ENCODE measurements around the gene CACUL1. TPM values are rescaled to one million over a fixed set of nuclear protein-coding genes. Genes with fewer than 3 reads are reported as not detected.

CACUL1 gene
- total RNA-seq, 1 donor from 2014 or later: 17.7 TPM

DNA sequence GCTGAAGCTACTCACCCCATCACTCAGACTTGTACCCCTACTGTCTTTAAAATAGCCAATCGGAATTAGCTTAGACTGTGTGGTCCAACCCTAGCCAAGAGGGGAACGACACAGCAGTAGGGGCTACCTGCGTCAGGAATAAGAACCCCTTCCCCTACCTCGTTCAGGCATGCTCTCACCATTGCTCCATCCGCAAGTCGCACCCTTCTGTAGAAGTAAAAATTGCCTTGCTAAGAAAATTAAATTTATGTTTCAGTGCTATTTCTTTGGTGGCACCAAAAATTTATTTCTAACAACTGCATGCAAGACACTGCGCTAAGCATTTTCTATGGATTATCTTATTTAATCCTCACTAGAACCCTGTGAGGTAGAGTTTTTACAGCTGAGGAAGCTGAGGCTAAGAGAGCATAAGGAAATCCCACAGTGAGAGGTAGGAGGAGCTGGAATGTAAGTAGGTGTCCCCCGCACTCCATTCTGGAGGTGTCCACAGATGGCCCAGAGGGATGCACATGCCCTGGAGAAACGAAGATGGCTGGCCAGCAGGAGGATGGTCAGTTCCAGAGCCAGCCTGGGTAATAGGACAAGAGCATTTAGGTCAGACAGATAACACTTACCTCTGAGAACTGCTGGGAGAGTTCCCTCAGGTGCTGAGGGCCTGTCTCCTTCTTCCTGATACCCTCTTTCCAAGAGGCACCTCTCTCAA, 15.3 kb upstream of the CACUL1 start:
- Histone ChIP-seq H3K4me1 (ENCODE audit: control insufficient read depth in 3 of 3, insufficient read depth in 3 of 3, low read length in 3 of 3) (no peaks in the 10 kb centered on the region), H3K27me3 (ENCODE audit: control insufficient read depth in 3 of 3, insufficient read depth in 3 of 3, low read length in 3 of 3) (no peaks in the 10 kb centered on the region), H3K9ac (ENCODE audit: low read depth in 1 of 3, low read length in 3 of 3) (no peak overlapping the region), H3K4me3 (ENCODE audit: low read length in 3 of 3) (no peak overlapping the region), H3K9me3 (ENCODE audit: control insufficient read depth in 3 of 3, low read length in 3 of 3) (no peaks in the 10 kb centered on the region), H3K36me3 (ENCODE audit: control insufficient read depth in 3 of 3, insufficient read depth in 3 of 3, low read length in 3 of 3) (no peaks in the 10 kb centered on the region), H3K27ac (ENCODE audit: low read depth, low read length) (no peak overlapping the region)

DNA sequence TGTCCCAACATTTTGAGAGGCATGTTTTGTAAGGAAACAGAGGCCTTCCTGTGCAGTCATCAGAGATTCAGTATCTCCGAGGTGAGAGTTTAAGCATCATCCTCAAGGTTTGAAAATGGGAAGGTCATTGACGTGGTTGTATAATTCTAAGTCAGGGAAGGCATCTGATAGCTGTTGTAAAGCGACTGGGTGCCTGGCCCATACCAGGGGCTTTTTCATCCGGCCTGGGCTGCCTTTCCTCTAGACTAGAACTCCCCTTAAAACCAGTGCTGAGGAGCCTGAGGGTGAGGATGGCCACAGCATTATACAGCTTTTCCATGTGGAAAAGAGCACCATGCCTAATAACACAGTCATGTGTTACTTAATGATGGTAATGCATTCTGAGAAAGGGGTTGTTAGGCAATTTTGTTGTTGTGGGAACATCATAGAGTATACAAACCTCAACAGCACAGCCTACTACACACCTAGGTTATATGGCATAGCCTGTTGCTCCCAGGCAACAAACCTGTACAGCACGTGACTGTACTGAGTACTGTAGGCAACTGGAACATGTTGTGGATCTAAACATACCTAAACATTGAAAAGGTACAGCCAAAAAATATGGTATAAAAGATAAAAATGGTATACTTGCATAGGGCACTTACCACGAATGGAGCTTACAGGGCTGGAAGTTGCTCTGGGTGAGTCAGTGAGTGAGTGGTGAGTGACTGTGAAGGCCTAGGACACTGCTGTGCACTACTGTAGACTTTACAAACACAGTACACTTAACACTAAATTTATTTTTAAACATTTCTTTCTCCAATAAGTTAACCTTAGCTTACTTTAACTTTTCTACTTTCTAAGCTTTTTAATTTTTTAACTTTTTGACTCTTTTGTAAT, 13.5 kb upstream of the CACUL1 start:
- Histone ChIP-seq H3K4me1 (ENCODE audit: control insufficient read depth in 3 of 3, insufficient read depth in 3 of 3, low read length in 3 of 3) (peaks cover 0 to 4% (median 4%) of the 10 kb centered on the region in 3 donors), H3K27ac (ENCODE audit: low read depth, low read length) (no peak overlapping the region), H3K27me3 (ENCODE audit: control insufficient read depth in 3 of 3, insufficient read depth in 3 of 3, low read length in 3 of 3) (no peaks in the 10 kb centered on the region), H3K9ac (ENCODE audit: low read depth in 1 of 3, low read length in 3 of 3) (no peak overlapping the region), H3K4me3 (ENCODE audit: low read length in 3 of 3) (no peak overlapping the region), H3K36me3 (ENCODE audit: control insufficient read depth in 3 of 3, insufficient read depth in 3 of 3, low read length in 3 of 3) (no peaks in the 10 kb centered on the region), H3K9me3 (ENCODE audit: control insufficient read depth in 3 of 3, low read length in 3 of 3) (no peaks in the 10 kb centered on the region)

- Histone ChIP-seq H3K9me3 (ENCODE audit: control insufficient read depth in 3 of 3, low read length in 3 of 3) (no peaks in the 10 kb centered on the region), H3K9ac (ENCODE audit: low read depth in 1 of 3, low read length in 3 of 3) (no peak overlapping the region), H3K27ac (ENCODE audit: low read depth, low read length) (no peak overlapping the region), H3K4me3 (ENCODE audit: low read length in 3 of 3) (no peak overlapping the region), H3K27me3 (ENCODE audit: control insufficient read depth in 3 of 3, insufficient read depth in 3 of 3, low read length in 3 of 3) (no peaks in the 10 kb centered on the region), H3K36me3 (ENCODE audit: control insufficient read depth in 3 of 3, insufficient read depth in 3 of 3, low read length in 3 of 3) (no peaks in the 10 kb centered on the region), H3K4me1 (ENCODE audit: control insufficient read depth in 3 of 3, insufficient read depth in 3 of 3, low read length in 3 of 3) (peaks cover 0 to 5% (median 4%) of the 10 kb centered on the region in 3 donors)
These were observed 12.7 kb upstream of the CACUL1 start for GRCh38 chr10:118767297-118768040.

- Histone ChIP-seq H3K9me3 (ENCODE audit: control insufficient read depth in 3 of 3, low read length in 3 of 3) (no peaks in the 10 kb centered on the region), H3K9ac (ENCODE audit: low read depth in 1 of 3, low read length in 3 of 3) (no peak overlapping the region), H3K27me3 (ENCODE audit: control insufficient read depth in 3 of 3, insufficient read depth in 3 of 3, low read length in 3 of 3) (no peaks in the 10 kb centered on the region), H3K27ac (ENCODE audit: low read depth, low read length) (no peak overlapping the region), H3K4me3 (ENCODE audit: low read length in 3 of 3) (no peak overlapping the region), H3K4me1 (ENCODE audit: control insufficient read depth in 3 of 3, insufficient read depth in 3 of 3, low read length in 3 of 3) (peaks cover 0 to 5% (median 4%) of the 10 kb centered on the region in 3 donors), H3K36me3 (ENCODE audit: control insufficient read depth in 3 of 3, insufficient read depth in 3 of 3, low read length in 3 of 3) (no peaks in the 10 kb centered on the region)
These were observed 9.4 kb upstream of the CACUL1 start for GRCh38 chr10:118764195-118764594.

DNA sequence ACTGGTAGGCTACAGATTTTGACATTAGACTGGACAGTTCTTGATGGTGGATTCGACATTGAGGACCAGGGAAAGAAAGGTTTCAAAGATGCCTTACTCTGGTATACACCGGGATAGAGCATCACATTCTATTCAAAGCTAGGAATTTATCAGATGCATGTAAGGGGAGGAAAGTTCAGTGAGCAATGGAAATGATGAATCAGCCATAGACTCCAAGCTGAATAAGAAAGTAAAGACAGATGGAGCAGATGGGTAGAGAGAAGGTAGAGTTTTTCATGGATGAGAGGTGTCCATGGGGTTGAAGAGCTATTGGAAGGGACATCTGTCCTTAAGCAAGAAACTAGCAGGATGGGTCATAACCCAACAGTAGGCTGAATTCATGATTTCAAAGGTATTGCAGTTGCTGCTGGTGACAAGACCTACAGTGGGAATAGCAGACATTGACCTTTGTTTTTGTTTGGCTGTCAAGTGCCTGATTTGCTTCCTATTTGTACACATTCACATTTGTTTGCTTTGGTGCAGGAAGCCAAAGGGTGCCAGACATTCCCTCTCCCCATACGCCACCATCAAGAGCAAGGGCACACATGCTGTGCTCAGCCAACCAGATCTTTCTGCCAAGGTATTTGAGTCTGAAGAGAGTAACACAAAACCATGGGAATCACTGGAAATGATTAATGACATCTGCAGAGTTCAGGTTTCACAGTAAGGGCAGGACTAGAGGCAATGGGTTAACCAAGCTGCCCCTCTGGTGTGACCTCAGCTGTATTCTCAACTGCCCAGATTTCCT, 8.6 kb upstream of the CACUL1 start:
- Histone ChIP-seq H3K27me3 (ENCODE audit: control insufficient read depth in 3 of 3, insufficient read depth in 3 of 3, low read length in 3 of 3) (no peaks in the 10 kb centered on the region), H3K27ac (ENCODE audit: low read depth, low read length) (no peak overlapping the region), H3K9ac (ENCODE audit: low read depth in 1 of 3, low read length in 3 of 3) (no peak overlapping the region), H3K36me3 (ENCODE audit: control insufficient read depth in 3 of 3, insufficient read depth in 3 of 3, low read length in 3 of 3) (no peaks in the 10 kb centered on the region), H3K9me3 (ENCODE audit: control insufficient read depth in 3 of 3, low read length in 3 of 3) (no peaks in the 10 kb centered on the region), H3K4me3 (ENCODE audit: low read length in 3 of 3) (no peak overlapping the region), H3K4me1 (ENCODE audit: control insufficient read depth in 3 of 3, insufficient read depth in 3 of 3, low read length in 3 of 3) (peaks cover 0 to 5% (median 4%) of the 10 kb centered on the region in 3 donors)

DNA sequence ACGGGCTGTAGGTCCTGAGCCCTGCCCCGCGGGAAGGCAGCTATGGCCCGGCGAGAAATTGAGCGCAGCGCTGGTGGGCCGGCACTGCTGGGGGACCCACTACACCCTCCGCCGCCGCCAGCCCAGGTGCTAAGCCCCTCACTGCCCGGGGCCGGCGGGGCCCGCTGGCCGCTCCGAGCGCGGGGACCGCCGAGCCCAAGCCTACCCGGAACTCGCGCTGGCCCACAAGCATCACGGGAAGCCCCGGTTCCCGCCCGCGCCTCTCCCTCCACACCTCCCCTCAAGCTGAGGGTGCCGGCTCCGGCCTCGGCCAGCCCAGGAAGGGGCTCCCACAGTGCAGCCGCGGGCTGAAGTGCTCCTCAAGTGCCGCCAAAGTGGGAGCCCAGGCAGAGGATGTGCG, 5.5 kb upstream of the CACUL1 start:
- no peaks in the 10 kb centered on the region for H3K36me3 ChIP-seq (ENCODE audit: control insufficient read depth in 3 of 3, insufficient read depth in 3 of 3, low read length in 3 of 3)
- no peak overlapping the region for H3K9ac ChIP-seq (ENCODE audit: low read depth in 1 of 3, low read length in 3 of 3)
- H3K4me1 ChIP-seq (ENCODE audit: control insufficient read depth in 3 of 3, insufficient read depth in 3 of 3, low read length in 3 of 3): peaks cover 2 to 9% (median 7%) of the 10 kb centered on the region in 3 donors
- no peak overlapping the region for H3K4me3 ChIP-seq (ENCODE audit: low read length in 3 of 3)
- no peaks in the 10 kb centered on the region for H3K27me3 ChIP-seq (ENCODE audit: control insufficient read depth in 3 of 3, insufficient read depth in 3 of 3, low read length in 3 of 3)
- no peaks in the 10 kb centered on the region for H3K9me3 ChIP-seq (ENCODE audit: control insufficient read depth in 3 of 3, low read length in 3 of 3)
- H3K27ac ChIP-seq (ENCODE audit: low read depth, low read length): no peak overlapping the region

DNA sequence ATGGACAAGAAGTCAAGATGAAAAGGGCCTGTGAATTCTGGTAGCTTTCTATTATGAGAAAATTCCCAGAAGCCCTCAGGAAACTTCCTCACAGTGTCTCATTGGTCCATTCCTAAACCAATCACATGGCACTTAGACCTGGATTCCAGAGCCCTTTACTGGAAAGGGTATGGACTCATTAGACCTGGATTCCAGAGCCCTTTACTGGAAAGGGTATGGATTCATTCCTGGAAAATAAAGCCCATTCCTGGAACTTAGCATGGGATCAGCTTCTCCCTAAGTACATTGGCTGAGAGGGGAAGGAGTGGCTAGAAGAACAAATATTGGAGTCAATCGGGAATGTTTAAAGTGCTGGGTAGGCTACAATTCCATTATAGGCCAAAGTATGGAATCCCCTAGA, 3.7 kb upstream of the CACUL1 start:
- Histone ChIP-seq H3K9me3 (ENCODE audit: control insufficient read depth in 3 of 3, low read length in 3 of 3) (no peaks in the 10 kb centered on the region), H3K4me1 (ENCODE audit: control insufficient read depth in 3 of 3, insufficient read depth in 3 of 3, low read length in 3 of 3) (peaks cover 3 to 12% (median 10%) of the 10 kb centered on the region in 3 donors), H3K4me3 (ENCODE audit: low read length in 3 of 3) (no peak overlapping the region)

DNA sequence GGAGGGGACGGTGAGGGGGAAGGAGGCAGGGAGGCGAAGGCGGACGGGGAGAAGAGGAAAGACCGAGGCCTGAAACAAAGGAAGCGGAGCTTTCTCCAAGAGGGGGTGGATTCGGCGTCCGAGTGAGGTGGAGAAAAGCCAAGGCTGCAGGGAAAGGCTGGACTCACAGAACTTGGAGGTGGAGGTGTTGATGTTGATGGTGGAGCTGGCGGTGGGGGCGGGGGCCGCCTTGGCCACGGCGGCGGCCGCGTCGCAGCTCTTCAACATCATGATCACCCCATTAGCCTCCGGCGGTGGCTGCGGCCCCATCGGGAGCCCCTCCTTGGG, 578 bp downstream of the CACUL1 start:
- H3K36me3 ChIP-seq (ENCODE audit: control insufficient read depth in 3 of 3, insufficient read depth in 3 of 3, low read length in 3 of 3): no peaks in the 10 kb centered on the region
- H3K4me1 ChIP-seq (ENCODE audit: control insufficient read depth in 3 of 3, insufficient read depth in 3 of 3, low read length in 3 of 3): peaks cover 13 to 28% (median 27%) of the 10 kb centered on the region in 3 donors
- peak overlapping the region; percentile 83 to 94 (median 90) for H3K4me3 ChIP-seq (ENCODE audit: low read length in 3 of 3)
- H3K9me3 ChIP-seq (ENCODE audit: control insufficient read depth in 3 of 3, low read length in 3 of 3): no peaks in the 10 kb centered on the region
- no peaks in the 10 kb centered on the region for H3K27me3 ChIP-seq (ENCODE audit: control insufficient read depth in 3 of 3, insufficient read depth in 3 of 3, low read length in 3 of 3)
- H3K9ac ChIP-seq (ENCODE audit: low read depth in 1 of 3, low read length in 3 of 3): peak overlapping the region; percentile 83 to 93 (median 93)
- peak overlapping the region; percentile 85 for H3K27ac ChIP-seq (ENCODE audit: low read depth, low read length)

More for the DNA sequence above, 3.7 kb upstream of the CACUL1 start:
- Histone ChIP-seq H3K27ac (ENCODE audit: low read depth, low read length) (no peak overlapping the region), H3K36me3 (ENCODE audit: control insufficient read depth in 3 of 3, insufficient read depth in 3 of 3, low read length in 3 of 3) (no peaks in the 10 kb centered on the region), H3K27me3 (ENCODE audit: control insufficient read depth in 3 of 3, insufficient read depth in 3 of 3, low read length in 3 of 3) (no peaks in the 10 kb centered on the region), H3K9ac (ENCODE audit: low read depth in 1 of 3, low read length in 3 of 3) (no peak overlapping the region)

Measured in skeletal muscle tissue (tissue), 4 donors.